HG03457 (cell line): Measurements from ENCODE around the gene DPT.

ENCODE experiments used
- ATAC-seq: cut with Tn5 transposase; IDR thresholded peaks from one replicate; pipeline ENCODE4 v1.9.1; 2021; ENCODE audit warnings: moderate number of reproducible peaks; ENCODE audit not compliant: unreplicated experiment

DPT gene

GRCh38 chr1:168672278-168672677, 56.7 kb downstream of the DPT start:
- no peak for ATAC-seq

GRCh38 chr1:168671782-168672181, 57.2 kb downstream of the DPT start:
- no peak for ATAC-seq

DNA sequence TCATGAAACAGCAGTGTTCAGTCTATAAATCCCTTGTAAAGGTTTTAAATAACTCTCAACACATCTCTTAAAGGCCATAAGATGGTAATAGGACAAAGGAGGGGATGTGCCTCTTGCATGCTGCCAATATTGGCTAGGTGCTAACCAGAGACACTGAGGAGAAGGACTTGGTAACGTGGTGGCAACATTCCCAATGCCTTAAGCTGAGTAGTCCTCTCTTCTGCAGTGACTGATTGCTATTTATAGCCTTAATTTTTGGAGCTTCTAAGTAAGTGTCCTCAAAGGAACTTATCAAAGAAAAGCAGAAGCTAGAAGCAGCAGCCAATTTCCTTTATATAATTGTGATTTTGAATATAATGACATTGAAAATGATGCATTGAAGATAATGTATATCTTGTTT, 63.0 kb downstream of the DPT start:
- ATAC-seq, result no peak

- ATAC-seq, result no peak
Measured at GRCh38 chr1:168664069-168664834, 64.8 kb downstream of the DPT start.

GRCh38 chr1:168656485-168656884, 72.5 kb downstream of the DPT start:
- ATAC-seq, result no peak

DNA sequence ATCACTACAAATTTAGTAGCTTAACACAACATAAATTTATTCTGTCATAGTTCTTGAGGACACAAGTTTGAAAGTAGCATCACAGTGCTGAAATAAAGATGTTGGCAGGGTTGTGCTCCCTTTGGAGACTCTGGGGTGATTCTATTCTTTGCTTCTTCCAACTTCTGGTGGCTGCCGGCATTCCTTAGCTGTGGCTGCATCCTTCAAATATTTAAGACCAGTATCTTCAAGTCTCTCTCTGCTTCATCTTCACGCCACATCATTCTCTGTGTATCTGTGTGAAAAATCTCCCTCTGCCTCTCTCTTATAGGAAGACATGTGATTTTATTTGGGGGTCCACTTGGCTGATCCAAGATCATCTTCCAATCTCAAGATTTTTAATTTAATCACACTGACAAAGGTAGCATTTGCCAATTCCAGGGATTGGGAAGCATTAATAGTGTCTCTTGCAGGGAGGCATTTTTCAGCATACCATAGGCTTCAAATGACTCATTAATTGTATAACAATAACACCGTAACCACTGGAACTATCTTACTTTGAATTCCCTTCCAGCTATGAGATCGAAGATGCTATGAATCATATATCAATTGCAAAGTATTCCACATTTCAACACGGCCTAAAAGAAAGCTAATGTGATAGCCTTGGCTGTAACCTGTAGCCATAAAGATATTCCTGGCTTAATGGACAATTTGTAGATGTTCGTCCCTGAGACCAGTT, 74.6 kb downstream of the DPT start:
- no peak for ATAC-seq

DNA sequence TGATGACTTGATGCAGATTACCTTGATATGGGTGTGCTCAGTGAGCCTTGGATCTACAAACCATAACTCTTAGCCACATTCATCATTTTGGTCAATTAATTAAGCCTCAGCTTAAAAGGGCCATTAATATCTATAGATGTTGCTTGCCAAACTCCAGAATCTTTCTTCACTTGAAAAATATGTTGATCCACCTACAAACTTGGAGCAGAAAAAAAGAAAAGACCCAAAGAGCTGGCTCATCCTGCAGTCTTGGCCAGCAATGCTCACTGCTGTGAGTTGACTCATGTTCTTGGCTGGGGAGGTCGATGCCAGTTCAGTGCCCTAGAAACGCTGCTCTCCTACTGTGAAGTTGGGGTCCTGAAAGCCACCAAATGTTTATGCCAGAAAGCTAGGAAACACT, 75.4 kb downstream of the DPT start:
- ATAC-seq, result no peak

DNA sequence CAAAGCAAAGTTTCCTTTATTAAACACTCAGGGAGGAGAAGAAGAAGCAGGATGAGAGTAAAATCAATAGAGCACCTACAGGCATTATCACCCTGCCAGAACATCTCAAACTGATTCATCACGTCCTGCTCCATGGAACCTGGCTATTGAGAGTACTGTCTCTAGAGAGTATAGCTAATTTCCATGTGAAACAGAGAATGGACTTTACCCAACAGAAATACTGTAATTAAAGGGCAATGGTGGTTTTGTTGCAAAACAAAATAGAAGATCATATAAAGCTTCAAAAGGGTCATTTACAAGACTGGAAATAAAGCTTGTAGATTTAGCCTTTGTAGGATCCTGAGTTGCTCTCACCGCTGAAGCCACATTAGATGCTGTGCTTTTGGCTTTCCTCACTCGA, 83.3 kb downstream of the DPT start:
- ATAC-seq, result no peak
